Endodermal cell (in vitro differentiated cells): Measurements from ENCODE around the gene CBX6. TPM values are rescaled to one million over a fixed set of nuclear protein-coding genes. Genes with fewer than 3 reads are reported as not detected.

Experiments
- DNase-seq: peaks from one replicate; pipeline ENCODE4 v3.0.0-alpha.2; 2017
- H3K27ac ChIP-seq: 2 replicates; pipeline ENCODE4 v1.5.1; 2013; ENCODE audit warnings: mild to moderate bottlenecking, low read depth, low read length, moderate library complexity
- H3K27me3 ChIP-seq: 2 replicates; pipeline ENCODE4 v1.6.1; 2013; ENCODE audit warnings: mild to moderate bottlenecking, low read length, moderate library complexity; ENCODE audit not compliant: insufficient read depth, control insufficient read depth, poor library complexity, severe bottlenecking
- H3K36me3 ChIP-seq: 2 replicates; pipeline ENCODE4 v1.7.0; 2013; ENCODE audit warnings: mild to moderate bottlenecking, low read length, moderate library complexity; ENCODE audit not compliant: control insufficient read depth, insufficient read depth
- H3K4me1 ChIP-seq: one replicate; pipeline ENCODE4 v1.7.0; 2013; ENCODE audit warnings: low read length; ENCODE audit not compliant: control insufficient read depth, insufficient read depth
- H3K4me3 ChIP-seq: 2 replicates; pipeline ENCODE4 v1.5.1; 2013; ENCODE audit warnings: mild to moderate bottlenecking, low read length, moderate library complexity
- H3K9ac ChIP-seq: 2 replicates; pipeline ENCODE4 v1.6.1; 2013; ENCODE audit warnings: mild to moderate bottlenecking, low read length, moderate library complexity; ENCODE audit not compliant: poor library complexity, severe bottlenecking; ENCODE audit errors: extremely low read depth
- H3K9me3 ChIP-seq: 2 replicates; pipeline ENCODE4 v1.6.1; 2013; ENCODE audit warnings: mild to moderate bottlenecking, low read length, moderate library complexity; ENCODE audit not compliant: control insufficient read depth
- H3K27ac Mint-ChIP-seq: 2 replicates; pipeline ENCODE4 v1.8.0; 2020; ENCODE audit warnings: mixed read lengths
- H3K27me3 Mint-ChIP-seq: 2 replicates; pipeline ENCODE4 v1.8.0; 2021; ENCODE audit warnings: mild to moderate bottlenecking, mixed read lengths; ENCODE audit not compliant: insufficient read depth
- H3K36me3 Mint-ChIP-seq: 2 replicates; pipeline ENCODE4 v1.8.0; 2020; ENCODE audit warnings: low read depth, mixed read lengths
- H3K4me1 Mint-ChIP-seq: 2 replicates; pipeline ENCODE4 v1.8.0; 2020; ENCODE audit warnings: mixed read lengths
- H3K4me3 Mint-ChIP-seq: 2 replicates; pipeline ENCODE4 v1.8.0; 2020; ENCODE audit warnings: mild to moderate bottlenecking, moderate library complexity, mixed read lengths
- H3K9me3 Mint-ChIP-seq: 2 replicates; pipeline ENCODE4 v1.8.0; 2020; ENCODE audit warnings: mild to moderate bottlenecking, mixed read lengths
- CTCF ChIP-seq: fragments of 200-600 bp; sonication (generic); conservative IDR thresholded peaks from 2 replicates; pipeline ENCODE4 v1.5.0; 2021; ENCODE audit warnings: antibody characterized with exemption, mild to moderate bottlenecking
- WGBS, 2 experiments: methylation state at CpG; one replicate each; pipeline versions ENCODE4 v1.1.5 to v1.1.7; 2013; ENCODE audit warnings: missing lambda C conversion rate in 2 of 2, mixed read lengths in 1 of 2; ENCODE audit not compliant: insufficient coverage in 1 of 2, insufficient read length in 1 of 2; 5-methylcytosine and 5-hydroxymethylcytosine counted together
- total RNA-seq, 2 donors: library from RNA; stranded (reverse); fragmentation: NEBNext Ultra II Directional in 1 of 2; extraction: Animal tissue kit (Norgen Biotek cat#: 25700) in 1 of 2; gene quantifications; 2 replicates in 1 of 2; 3 replicates in 1 of 2; pipeline ENCODE4 v1.2.1, GENCODE V29; 2021

Gene CBX6
- total RNA-seq, 2 donors from 2014 or later = 12.8 to 28.2 TPM

DNA sequence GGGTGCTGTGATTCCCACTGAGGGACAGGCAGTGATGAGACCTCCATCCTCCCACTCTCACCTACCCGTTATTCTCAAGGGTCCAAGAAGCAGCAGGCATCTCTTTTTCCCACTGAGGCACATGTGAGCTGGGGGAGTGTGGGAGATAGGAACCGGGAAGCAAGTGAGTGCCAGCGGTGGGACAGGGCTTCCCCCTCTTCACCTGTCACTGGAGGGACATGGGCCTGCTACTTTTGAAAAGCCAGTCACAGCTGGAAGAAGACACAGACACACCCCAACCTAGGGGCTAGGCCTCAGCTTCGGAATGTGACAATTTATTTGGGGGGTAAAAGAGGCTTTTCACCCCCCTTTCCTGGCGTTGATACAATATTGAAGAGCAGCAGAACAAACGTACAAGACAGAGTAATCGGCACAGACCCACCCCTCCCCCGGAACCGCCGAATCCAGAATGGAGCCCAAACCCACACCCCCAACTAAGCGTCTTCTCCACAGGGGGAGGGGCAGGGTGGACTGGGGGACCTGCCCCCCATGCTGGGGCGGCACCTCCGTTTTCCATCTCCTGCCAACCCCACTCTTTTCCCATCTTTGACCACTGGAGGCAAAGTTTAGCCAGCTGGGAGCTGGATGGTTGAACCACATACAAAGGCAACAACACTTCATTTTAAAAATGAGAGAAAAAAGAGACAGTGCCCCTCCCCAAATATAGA is 10.7 kb downstream of the CBX6 start:
- Mint-ChIP-seq H3K36me3 (no peaks in the 10 kb centered on the region), H3K27ac (no peak overlapping the region), H3K4me3 (no peak overlapping the region), H3K9me3 (no peaks in the 10 kb centered on the region), H3K4me1 (peaks cover 13% of the 10 kb centered on the region), H3K27me3 (peaks cover 4% of the 10 kb centered on the region)
- H3K27ac ChIP-seq = no peak overlapping the region
- H3K27me3 ChIP-seq = no peaks in the 10 kb centered on the region
- no peaks in the 10 kb centered on the region for H3K9me3 ChIP-seq
- no peaks in the 10 kb centered on the region for H3K36me3 ChIP-seq
- DNase-seq = no peak
- 30 to 44% methylated on average over 2 to 10 of the region's 13 CpGs for WGBS, 2 experiments
- H3K4me3 ChIP-seq = no peak overlapping the region
- no peak overlapping the region for H3K9ac ChIP-seq
- H3K4me1 ChIP-seq = no peaks in the 10 kb centered on the region
- TF ChIP-seq CTCF = peak; percentile 55

GRCh38 chr22:38860283-38861169 is 11.5 kb downstream of the CBX6 start:
- Mint-ChIP-seq H3K27me3 (peaks cover 7% of the 10 kb centered on the region), H3K9me3 (no peaks in the 10 kb centered on the region), H3K27ac (no peak overlapping the region), H3K4me3 (no peak overlapping the region), H3K36me3 (no peaks in the 10 kb centered on the region), H3K4me1 (peaks cover 13% of the 10 kb centered on the region)
- no peaks in the 10 kb centered on the region for H3K4me1 ChIP-seq
- WGBS, 2 experiments = 81 to 88% methylated on average over 13 to 23 of the region's 23 CpGs
- no peak overlapping the region for H3K27ac ChIP-seq
- peak; percentile 70 for DNase-seq
- no peak overlapping the region for H3K9ac ChIP-seq
- H3K27me3 ChIP-seq = no peaks in the 10 kb centered on the region
- H3K36me3 ChIP-seq = no peaks in the 10 kb centered on the region
- H3K4me3 ChIP-seq = no peak overlapping the region
- no peak for TF ChIP-seq CTCF
- H3K9me3 ChIP-seq = no peaks in the 10 kb centered on the region

DNA sequence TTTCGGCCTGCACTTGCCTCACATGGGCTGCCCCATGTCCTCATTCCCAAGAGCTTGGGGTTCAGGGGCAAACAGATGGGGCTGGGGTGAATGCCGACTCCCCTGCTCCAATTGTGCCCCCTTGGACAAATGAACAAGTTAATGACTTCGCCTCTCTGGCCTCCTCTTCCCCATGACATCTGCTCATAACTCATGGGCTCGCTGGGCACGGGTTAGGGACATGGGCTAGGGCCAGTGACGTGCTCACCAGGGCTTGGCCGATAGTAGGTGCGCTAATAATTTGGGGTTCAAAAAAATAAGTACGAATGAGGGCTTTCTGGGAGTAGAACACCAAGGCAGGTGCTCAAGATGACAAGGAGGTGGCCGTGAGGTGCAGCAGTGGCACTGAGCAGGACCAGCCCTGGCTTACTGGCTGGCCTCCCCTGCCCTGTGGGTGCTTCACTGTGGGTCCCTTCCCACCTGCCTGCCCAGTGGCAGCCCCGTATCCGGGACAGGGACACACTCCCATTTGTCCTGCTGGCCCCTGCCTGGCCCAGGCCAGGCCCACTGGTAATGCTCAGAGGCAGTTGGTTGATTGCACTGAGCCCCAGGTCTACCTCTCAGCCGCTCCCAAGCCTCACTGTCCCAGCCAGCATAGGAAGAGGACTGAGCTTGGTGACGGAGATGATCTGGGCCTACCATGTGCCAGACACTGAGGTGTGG is 12.3 kb downstream of the CBX6 start:
- Histone ChIP-seq H3K27ac (no peak overlapping the region), H3K4me1 (no peaks in the 10 kb centered on the region), H3K9me3 (no peaks in the 10 kb centered on the region), H3K36me3 (no peaks in the 10 kb centered on the region), H3K9ac (no peak overlapping the region), H3K4me3 (no peak overlapping the region), H3K27me3 (no peaks in the 10 kb centered on the region)
- peaks cover 13% of the 10 kb centered on the region for H3K4me1 Mint-ChIP-seq
- TF ChIP-seq CTCF = no peak
- H3K9me3 Mint-ChIP-seq = no peaks in the 10 kb centered on the region
- H3K36me3 Mint-ChIP-seq = no peaks in the 10 kb centered on the region
- no peak overlapping the region for H3K27ac Mint-ChIP-seq
- H3K4me3 Mint-ChIP-seq = no peak overlapping the region
- H3K27me3 Mint-ChIP-seq = peaks cover 9% of the 10 kb centered on the region
- 91 to 93% methylated on average over 10 to 14 of the region's 14 CpGs for WGBS, 2 experiments
- DNase-seq = no peak
